ENCODE results near the gene MEIS3.

The MEIS3 gene

DNA sequence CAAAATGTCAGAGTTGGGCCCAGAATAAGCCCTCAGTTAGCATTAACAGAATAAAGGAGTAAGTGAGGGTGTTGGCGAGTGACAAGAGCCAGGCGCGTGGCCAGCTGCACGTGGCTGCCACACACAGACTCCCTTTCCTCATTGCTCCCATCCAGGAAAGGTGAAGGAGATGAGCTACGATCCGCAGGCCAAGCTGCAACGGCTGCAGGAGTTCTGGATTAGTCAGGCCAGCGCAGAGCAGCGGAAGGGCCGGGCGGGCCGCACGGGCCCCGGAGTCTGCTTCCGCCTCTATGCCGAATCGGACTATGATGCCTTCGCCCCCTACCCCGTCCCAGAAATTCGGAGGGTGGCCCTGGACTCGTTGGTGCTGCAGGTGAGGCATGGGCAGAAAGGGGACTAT is 57.0 kb downstream of the MEIS3 start:
- DNase-seq (ENCODE audit: low read depth in 2 of 2): no peak

GRCh38 chr19:47358936-47359335 is 60.4 kb downstream of the MEIS3 start:
- no peak for DNase-seq (ENCODE audit: low read depth in 2 of 2)

GRCh38 chr19:47357788-47358680 is 61.3 kb downstream of the MEIS3 start:
- no peak for DNase-seq (ENCODE audit: low read depth in 2 of 2)

DNA sequence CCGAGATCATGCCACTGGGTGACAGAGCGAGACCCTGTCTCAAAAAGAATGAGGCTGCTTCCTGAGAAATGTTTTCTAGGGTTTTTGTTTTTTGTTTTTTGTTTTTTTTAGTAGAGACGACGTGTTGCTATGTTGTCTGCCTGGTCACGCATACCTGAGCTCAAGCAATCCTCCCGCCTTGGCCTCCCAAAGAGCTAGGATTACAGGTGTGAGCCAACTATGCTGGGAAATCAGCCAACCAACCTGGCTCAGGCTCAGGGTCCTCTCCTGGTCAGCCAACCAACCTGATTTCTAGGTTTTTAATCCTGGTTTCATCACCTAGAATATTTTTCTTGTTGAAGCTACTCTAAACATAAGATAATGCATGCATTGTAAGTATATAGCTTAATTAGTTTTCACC is 62.4 kb downstream of the MEIS3 start:
- no peak for DNase-seq (ENCODE audit: low read depth in 2 of 2)

- no peak for DNase-seq (ENCODE audit: low read depth in 2 of 2)
Observed at GRCh38 chr19:47353307-47353712, 66.0 kb downstream of the MEIS3 start.
